ENCODE data around the gene KCNJ10.

KCNJ10 gene

GRCh38 chr1:160020196-160020595 lies 49.8 kb downstream of the KCNJ10 start:
- ATAC-seq (ENCODE audit: insufficient read depth, low read depth) (no peak), DNase-seq (no peak)
- Histone ChIP-seq H2AFZ (ENCODE audit: low read depth, low read length) (no peak overlapping the region), H3K9me3 (ENCODE audit: insufficient read depth, low read length, severe bottlenecking) (no peaks in the 10 kb centered on the region), H3K4me3 (ENCODE audit: low read depth in 1 of 2, low read length in 2 of 2) (no peak overlapping the region), H3K4me2 (ENCODE audit: insufficient read depth, low read length) (no peak overlapping the region), H3K9ac (ENCODE audit: low read depth, low read length) (no peak overlapping the region), H3K4me1 (ENCODE audit: insufficient read depth, low read length) (no peaks in the 10 kb centered on the region), H3K36me3 (ENCODE audit: insufficient read depth, low read length) (no peaks in the 10 kb centered on the region), H3K27me3 (ENCODE audit: insufficient read depth, low read length, poor library complexity) (peaks cover 18% of the 10 kb centered on the region), H4K20me1 (ENCODE audit: insufficient read depth, low read length) (no peaks in the 10 kb centered on the region), H3K27ac (ENCODE audit: low read length) (no peak overlapping the region), H3K79me2 (ENCODE audit: insufficient read depth, low read length) (no peaks in the 10 kb centered on the region)
- no peak for TF ChIP-seq EZH2 (IDR thresholded peaks at IDR 0.05; ENCODE audit: borderline replicate concordance, low read depth, low read length, severe bottlenecking)
- TF ChIP-seq, protein P1, sequence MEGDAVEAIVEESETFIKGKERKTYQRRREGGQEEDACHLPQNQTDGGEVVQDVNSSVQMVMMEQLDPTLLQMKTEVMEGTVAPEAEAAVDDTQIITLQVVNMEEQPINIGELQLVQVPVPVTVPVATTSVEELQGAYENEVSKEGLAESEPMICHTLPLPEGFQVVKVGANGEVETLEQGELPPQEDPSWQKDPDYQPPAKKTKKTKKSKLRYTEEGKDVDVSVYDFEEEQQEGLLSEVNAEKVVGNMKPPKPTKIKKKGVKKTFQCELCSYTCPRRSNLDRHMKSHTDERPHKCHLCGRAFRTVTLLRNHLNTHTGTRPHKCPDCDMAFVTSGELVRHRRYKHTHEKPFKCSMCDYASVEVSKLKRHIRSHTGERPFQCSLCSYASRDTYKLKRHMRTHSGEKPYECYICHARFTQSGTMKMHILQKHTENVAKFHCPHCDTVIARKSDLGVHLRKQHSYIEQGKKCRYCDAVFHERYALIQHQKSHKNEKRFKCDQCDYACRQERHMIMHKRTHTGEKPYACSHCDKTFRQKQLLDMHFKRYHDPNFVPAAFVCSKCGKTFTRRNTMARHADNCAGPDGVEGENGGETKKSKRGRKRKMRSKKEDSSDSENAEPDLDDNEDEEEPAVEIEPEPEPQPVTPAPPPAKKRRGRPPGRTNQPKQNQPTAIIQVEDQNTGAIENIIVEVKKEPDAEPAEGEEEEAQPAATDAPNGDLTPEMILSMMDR (IDR thresholded peaks at IDR 0.05; ENCODE audit: borderline replicate concordance, extremely low read depth, low read length, poor library complexity, severe bottlenecking) = no peak

- H4K20me1 ChIP-seq (ENCODE audit: insufficient read depth, low read length) = no peaks in the 10 kb centered on the region
- ATAC-seq (ENCODE audit: insufficient read depth, low read depth) (no peak), DNase-seq (no peak)
- no peak overlapping the region for H2AFZ ChIP-seq (ENCODE audit: low read depth, low read length)
- peaks cover 22% of the 10 kb centered on the region for H3K27me3 ChIP-seq (ENCODE audit: insufficient read depth, low read length, poor library complexity)
- no peak overlapping the region for H3K27ac ChIP-seq (ENCODE audit: low read length)
- no peak overlapping the region for H3K4me3 ChIP-seq (ENCODE audit: low read depth in 1 of 2, low read length in 2 of 2)
- no peaks in the 10 kb centered on the region for H3K9me3 ChIP-seq (ENCODE audit: insufficient read depth, low read length, severe bottlenecking)
- no peaks in the 10 kb centered on the region for H3K4me1 ChIP-seq (ENCODE audit: insufficient read depth, low read length)
- no peaks in the 10 kb centered on the region for H3K36me3 ChIP-seq (ENCODE audit: insufficient read depth, low read length)
- H3K79me2 ChIP-seq (ENCODE audit: insufficient read depth, low read length) = no peaks in the 10 kb centered on the region
- no peak overlapping the region for H3K9ac ChIP-seq (ENCODE audit: low read depth, low read length)
- no peak for TF ChIP-seq EZH2 (IDR thresholded peaks at IDR 0.05; ENCODE audit: borderline replicate concordance, low read depth, low read length, severe bottlenecking)
- TF ChIP-seq, protein P1 (IDR thresholded peaks at IDR 0.05; ENCODE audit: borderline replicate concordance, extremely low read depth, low read length, poor library complexity, severe bottlenecking) = no peak
- no peak overlapping the region for H3K4me2 ChIP-seq (ENCODE audit: insufficient read depth, low read length)
Observed at GRCh38 chr1:160018900-160019299, 51.1 kb downstream of the KCNJ10 start.

DNA sequence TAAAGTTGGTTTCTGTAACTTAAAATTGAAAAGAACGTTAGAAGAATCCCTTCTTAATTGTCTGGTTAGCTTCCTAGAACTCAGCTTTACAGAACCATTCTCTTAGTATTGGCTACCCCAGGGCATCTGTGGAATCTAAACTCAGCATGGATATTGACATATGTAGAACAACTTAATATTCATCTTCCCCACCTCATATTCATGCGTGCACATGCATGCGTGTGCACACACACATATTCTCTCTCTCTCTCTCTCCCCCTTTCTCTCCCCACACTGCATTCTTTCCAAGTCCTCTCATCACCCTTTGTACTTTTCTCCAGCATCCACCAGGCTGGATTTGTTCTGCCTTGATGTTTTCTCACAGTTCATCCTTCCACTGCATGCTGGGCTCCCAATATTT lies 51.6 kb downstream of the KCNJ10 start:
- TF ChIP-seq, protein P1 (IDR thresholded peaks at IDR 0.05; ENCODE audit: borderline replicate concordance, extremely low read depth, low read length, poor library complexity, severe bottlenecking) = no peak
- no peak for TF ChIP-seq EZH2 (IDR thresholded peaks at IDR 0.05; ENCODE audit: borderline replicate concordance, low read depth, low read length, severe bottlenecking)
- no peak overlapping the region for H2AFZ ChIP-seq (ENCODE audit: low read depth, low read length)
- H3K4me3 ChIP-seq (ENCODE audit: low read depth in 1 of 2, low read length in 2 of 2) = no peak overlapping the region
- ATAC-seq (ENCODE audit: insufficient read depth, low read depth) (no peak), DNase-seq (no peak)
- no peaks in the 10 kb centered on the region for H3K79me2 ChIP-seq (ENCODE audit: insufficient read depth, low read length)
- no peaks in the 10 kb centered on the region for H3K36me3 ChIP-seq (ENCODE audit: insufficient read depth, low read length)
- peaks cover 27% of the 10 kb centered on the region for H3K27me3 ChIP-seq (ENCODE audit: insufficient read depth, low read length, poor library complexity)
- H4K20me1 ChIP-seq (ENCODE audit: insufficient read depth, low read length) = no peaks in the 10 kb centered on the region
- H3K4me2 ChIP-seq (ENCODE audit: insufficient read depth, low read length) = no peak overlapping the region
- H3K4me1 ChIP-seq (ENCODE audit: insufficient read depth, low read length) = no peaks in the 10 kb centered on the region
- no peaks in the 10 kb centered on the region for H3K9me3 ChIP-seq (ENCODE audit: insufficient read depth, low read length, severe bottlenecking)
- no peak overlapping the region for H3K27ac ChIP-seq (ENCODE audit: low read length)
- H3K9ac ChIP-seq (ENCODE audit: low read depth, low read length) = no peak overlapping the region

DNA sequence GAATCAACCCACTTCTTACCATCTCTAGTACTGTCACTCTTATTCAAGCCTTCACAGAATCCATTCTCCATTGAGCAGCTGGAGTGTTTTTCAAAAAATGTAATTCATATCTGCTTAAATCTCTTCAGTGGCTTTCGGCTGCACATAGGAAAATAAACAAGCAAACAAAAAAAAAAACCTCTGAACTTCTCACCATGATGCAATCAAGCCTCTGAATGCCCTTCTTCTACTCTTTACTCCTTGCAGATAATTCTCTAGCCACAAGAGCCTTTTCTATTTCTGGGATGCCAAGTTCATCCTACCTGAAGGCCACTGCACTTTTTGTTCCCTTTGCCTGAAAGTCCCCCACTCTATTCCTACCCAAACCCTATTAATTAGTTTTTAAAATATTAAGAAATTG lies 52.4 kb downstream of the KCNJ10 start:
- H3K36me3 ChIP-seq (ENCODE audit: insufficient read depth, low read length) = no peaks in the 10 kb centered on the region
- H2AFZ ChIP-seq (ENCODE audit: low read depth, low read length) = no peak overlapping the region
- no peak overlapping the region for H3K4me2 ChIP-seq (ENCODE audit: insufficient read depth, low read length)
- H3K4me3 ChIP-seq (ENCODE audit: low read depth in 1 of 2, low read length in 2 of 2) = no peak overlapping the region
- H3K9ac ChIP-seq (ENCODE audit: low read depth, low read length) = no peak overlapping the region
- H3K4me1 ChIP-seq (ENCODE audit: insufficient read depth, low read length) = no peaks in the 10 kb centered on the region
- no peaks in the 10 kb centered on the region for H3K79me2 ChIP-seq (ENCODE audit: insufficient read depth, low read length)
- H3K27ac ChIP-seq (ENCODE audit: low read length) = no peak overlapping the region
- H3K9me3 ChIP-seq (ENCODE audit: insufficient read depth, low read length, severe bottlenecking) = no peaks in the 10 kb centered on the region
- no peaks in the 10 kb centered on the region for H4K20me1 ChIP-seq (ENCODE audit: insufficient read depth, low read length)
- peaks cover 30% of the 10 kb centered on the region for H3K27me3 ChIP-seq (ENCODE audit: insufficient read depth, low read length, poor library complexity)
- ATAC-seq (ENCODE audit: insufficient read depth, low read depth) = no peak
- no peak for TF ChIP-seq EZH2 (IDR thresholded peaks at IDR 0.05; ENCODE audit: borderline replicate concordance, low read depth, low read length, severe bottlenecking)
- TF ChIP-seq, protein P1 (IDR thresholded peaks at IDR 0.05; ENCODE audit: borderline replicate concordance, extremely low read depth, low read length, poor library complexity, severe bottlenecking) = no peak
- no peak for DNase-seq
